SHP77 (cell line): ENCODE results near the gene ROBO1.
A peak's percentile ranks its signal among the peaks of the same experiment; 100 is the strongest.
"Not testable (repeated sequence)": the region's sequence is repeated elsewhere in the genome, so short reads cannot be mapped to it uniquely, and the experiment has no call there.

Experiments
- DNase-seq, 2 experiments: peaks; one replicate each; lab custom pipeline; 2025; lab: John Stamatoyannopoulos, UW

The ROBO1 gene

DNA sequence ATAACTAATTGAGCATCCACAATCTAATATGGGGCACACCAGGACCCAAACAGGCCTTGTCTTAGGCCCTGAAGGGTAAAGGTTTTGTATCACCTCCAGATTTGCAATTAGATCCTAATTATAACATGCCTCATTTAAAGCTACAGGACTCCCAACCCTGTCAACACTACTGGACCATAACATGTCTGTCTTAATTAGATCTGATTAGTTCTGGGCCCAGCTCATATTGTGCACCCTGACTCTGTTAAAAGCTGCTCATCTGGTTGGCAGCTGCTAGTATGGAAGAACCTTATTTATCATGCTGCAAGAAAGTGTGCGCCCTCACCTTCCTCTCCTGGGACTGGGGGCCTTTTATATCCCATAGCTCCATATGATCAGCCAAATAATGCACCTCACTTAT, 457.8 kb downstream of the ROBO1 start:
- no peak for DNase-seq

DNA sequence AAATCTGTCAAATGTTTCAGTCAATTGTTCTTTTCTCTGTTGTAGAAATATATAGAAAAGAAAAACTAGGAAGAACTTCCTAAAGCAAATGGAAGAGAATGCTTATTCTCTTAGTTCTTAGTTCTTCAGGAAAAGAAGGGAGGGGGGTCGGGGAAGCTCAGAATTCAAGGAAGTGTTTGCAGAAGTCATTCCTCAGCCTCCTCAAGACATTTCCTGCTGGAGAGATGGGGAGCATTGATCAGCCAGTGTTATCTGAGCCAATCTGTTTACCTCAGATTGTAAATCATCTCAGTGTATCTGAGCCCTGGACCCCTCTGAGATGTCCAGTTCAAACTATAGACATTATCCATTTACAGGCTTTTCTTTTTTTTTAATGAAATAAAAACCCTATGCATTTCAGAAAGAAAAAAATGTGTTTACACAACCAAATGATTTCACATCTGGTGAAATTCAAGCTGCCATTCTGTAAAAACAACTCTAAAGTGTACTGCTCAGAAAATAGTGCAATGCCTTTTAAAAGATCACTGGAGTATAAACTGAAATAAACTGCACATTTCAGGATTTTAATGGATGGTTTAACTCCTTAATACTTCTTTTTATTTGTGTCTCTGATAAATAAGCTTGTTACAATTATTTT, 460.7 kb downstream of the ROBO1 start:
- DNase-seq, result no peak

DNA sequence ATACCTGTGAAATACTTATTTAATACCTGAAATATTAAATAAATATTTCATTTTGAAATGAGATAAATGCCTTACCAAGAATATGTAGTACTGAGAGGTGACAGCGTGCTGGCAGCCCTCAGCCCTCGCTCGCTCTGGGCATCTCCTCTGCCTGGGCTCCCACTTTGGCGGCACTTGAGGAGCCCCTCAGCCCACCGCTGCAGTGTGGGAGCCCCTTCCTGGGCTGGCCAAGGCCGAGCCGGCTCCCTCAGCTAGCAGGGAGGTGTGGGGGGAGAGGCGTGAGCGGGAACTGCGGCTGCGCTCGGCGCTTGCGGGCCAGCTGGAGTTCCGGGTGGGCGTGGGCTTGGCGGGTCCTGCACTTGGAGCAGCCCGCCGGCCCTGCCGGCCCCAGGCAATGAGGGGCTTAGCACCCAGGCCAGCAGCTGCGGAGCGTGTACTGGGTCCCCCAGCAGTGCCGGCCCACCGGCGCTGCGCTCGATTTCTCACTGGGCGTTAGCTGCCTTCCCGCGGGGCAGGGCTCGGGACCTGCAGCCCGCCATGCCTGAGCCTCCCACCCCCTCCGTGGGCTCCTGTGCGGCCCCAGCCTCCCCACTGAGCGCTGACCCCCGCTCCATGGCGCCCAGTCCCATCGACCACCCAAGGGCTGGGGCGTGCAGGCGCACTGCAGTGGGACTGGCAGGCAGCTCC, 467.7 kb downstream of the ROBO1 start:
- not testable (repeated sequence) for DNase-seq

DNA sequence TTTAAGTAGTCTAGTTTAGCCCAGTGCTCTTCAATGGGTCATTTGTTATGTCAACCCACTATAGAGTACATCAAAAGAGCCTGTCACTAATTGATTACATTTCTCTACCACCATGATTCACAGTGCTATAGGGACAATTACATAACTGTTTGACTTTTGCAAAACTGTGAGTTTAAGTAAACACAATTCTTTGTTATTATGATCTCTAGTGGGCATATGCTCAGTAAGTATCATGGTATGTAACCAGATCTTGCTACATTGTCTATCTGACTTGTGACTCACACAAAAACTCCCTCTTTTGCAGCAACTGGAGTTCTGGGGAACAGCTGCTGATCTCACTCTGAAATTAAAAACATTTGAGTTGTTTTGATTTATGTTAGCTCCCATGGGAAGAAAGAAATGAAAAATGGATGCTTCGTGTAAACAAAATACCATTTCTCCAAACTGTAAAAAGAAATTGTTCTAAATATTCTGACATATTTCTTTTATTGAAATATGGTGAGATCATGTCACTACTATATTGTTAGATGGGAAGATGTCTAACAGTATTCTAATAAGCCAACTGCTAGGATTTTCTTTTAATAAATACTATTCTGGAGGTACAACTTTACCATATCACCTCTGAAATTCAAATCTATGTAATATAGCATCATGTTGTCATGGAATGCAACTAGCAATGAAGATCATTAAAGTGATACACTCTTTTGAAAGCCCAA, 470.4 kb downstream of the ROBO1 start:
- DNase-seq, result peak; percentile 94

- DNase-seq, result no peak
Measured at GRCh38 chr3:79286882-79287281, 480.9 kb downstream of the ROBO1 start.

GRCh38 chr3:79285871-79286270, 481.9 kb downstream of the ROBO1 start:
- no peak for DNase-seq

- DNase-seq, result no peak
Measured at GRCh38 chr3:79285380-79285779, 482.4 kb downstream of the ROBO1 start.

DNA sequence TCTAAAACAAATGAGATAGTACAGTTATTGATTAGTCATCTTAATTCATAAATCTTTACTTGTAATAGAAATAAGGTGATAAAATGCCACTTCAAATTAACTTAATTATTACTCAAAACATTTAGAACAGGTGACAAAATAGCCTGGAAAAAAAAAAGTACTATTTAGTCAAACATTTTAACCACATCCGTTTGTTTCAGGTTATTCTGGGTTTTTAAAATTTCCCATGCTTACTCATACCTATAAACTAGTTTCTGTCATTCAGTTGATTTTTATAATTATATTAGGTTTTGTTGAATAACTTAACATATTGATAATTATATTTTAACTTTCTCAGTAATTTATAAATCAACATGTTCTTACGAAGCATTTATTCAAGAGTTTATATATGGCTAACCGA, 483.0 kb downstream of the ROBO1 start:
- DNase-seq, result no peak

DNA sequence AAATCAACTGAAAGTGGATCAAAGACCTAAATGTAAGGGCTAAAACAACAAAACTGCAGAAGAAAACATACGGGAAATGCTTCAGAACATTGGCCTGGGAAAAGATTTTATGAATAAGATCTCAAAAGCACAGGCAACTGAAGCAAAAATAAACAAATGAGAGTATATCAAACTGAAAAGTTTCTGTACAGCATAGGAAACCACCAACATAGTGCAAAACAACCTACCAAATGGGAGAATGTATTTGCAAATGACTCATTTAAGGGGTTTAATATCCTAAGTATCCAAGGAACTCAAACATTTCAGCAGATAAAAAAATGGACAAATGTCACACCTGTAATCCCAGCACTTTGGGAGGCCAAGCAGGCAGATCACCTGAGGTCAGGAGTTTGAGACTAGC, 489.1 kb downstream of the ROBO1 start:
- no peak for DNase-seq

DNA sequence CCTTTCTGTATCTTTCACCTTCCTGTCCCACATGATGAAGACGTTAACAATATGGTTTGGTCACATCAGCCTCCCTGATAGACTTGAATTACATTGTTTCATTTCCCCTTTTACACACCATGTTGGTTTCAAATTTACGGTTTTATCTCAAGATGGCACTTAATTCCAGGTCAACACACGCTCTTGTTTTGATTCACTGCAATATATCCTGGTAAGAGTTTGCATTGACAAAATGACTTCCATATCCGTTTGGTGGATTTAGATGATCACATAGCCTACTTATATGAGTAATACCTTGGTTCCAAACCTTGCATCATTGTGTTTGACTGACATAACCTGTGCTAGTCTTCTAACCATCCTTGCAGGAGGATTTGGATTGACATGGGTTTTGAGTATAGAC, 499.4 kb downstream of the ROBO1 start:
- no peak for DNase-seq

- DNase-seq, result no peak
Measured at GRCh38 chr3:79264892-79265291, 502.9 kb downstream of the ROBO1 start.

DNA sequence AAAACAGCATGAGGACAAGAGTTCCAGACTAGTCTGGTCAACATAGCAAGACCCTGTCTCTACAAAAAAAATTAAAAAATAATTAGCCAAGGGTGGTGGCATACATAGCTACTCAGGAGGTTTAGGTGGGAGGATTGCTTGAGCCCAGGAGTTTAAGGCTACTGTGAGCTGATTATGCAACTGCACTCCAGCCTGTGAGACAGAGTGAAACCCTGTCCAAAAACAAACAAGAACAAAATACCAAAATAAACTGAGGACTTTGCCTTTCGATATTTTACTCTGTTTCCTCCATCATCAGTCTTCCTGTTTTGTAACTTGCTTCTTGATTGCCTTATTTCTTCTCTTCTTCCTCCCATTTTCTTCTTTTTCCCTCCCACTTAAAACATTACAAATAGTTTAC, 504.4 kb downstream of the ROBO1 start:
- DNase-seq, result no peak

- DNase-seq, result no peak
Measured at GRCh38 chr3:79258479-79258878, 509.3 kb downstream of the ROBO1 start.

- no peak for DNase-seq
Measured at GRCh38 chr3:79257791-79258190, 510.0 kb downstream of the ROBO1 start.

- no peak for DNase-seq
Measured at GRCh38 chr3:79255702-79256101, 512.1 kb downstream of the ROBO1 start.

DNA sequence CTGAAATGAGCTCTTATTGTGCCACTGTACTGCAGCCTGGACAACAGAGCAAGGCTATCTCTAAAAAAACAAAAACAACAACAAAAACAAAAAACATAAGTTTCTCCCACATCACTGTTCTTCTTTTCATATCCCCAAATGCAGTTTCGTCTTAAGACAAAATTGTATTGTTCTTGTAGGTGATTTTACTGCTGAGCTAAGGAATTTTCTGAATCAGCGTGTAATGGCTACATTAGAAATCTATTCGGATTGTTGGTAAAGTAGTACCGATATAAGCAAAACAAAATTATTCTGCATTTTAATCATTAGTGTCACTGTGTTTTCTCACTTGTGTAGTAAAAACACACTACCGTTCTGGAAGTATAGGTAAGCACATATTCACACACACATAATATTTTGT, 512.5 kb downstream of the ROBO1 start:
- no peak for DNase-seq

DNA sequence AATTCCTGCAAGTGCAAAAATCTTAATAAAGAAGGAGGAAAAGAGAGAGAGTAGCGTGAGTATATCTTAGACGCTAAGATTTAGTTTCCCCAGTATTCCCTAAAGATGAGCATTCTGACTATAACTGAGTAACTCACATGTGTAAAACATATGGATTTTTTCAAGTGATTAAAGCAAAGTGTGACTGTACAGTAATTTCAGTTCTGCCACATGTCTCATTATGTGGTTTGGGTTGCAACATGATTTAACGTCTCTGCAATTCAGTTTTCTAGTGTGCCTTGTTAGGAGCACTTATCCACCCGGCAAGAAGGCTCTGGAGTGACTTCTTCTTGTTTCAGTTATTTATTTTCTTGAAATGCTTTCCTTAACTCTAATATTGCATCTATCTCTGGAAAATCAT, 514.1 kb downstream of the ROBO1 start:
- DNase-seq, result no peak

GRCh38 chr3:79253271-79253670, 514.5 kb downstream of the ROBO1 start:
- no peak for DNase-seq

- DNase-seq, result no peak
Measured at GRCh38 chr3:79250746-79251145, 517.1 kb downstream of the ROBO1 start.

GRCh38 chr3:79249701-79250100, 518.1 kb downstream of the ROBO1 start:
- no peak for DNase-seq

DNA sequence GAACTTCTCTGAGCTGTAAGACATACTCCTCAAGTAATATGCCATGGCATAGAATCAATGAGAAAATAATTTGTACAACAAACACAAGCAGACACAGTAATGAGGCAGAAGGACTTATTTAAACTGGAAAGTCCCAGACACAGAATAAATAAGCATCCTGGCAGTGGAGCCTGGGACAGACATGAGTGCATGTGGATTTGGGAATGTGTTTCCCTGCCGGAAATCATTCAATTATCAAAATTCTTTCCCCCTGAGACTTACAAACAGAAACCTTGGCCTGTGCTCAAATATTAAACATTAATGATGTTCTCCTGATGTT, 520.1 kb downstream of the ROBO1 start:
- DNase-seq, result no peak

- DNase-seq, result no peak
Measured at GRCh38 chr3:79246875-79247724, 520.7 kb downstream of the ROBO1 start.
